Cardiac fibroblast (primary cell): ENCODE data around the gene C8B.
A peak's percentile ranks its signal among the peaks of the same experiment; 100 is the strongest.

Source experiments
- DNase-seq, 2 donors: peaks; one replicate each; pipeline versions ENCODE4 v3.0.0 to v3.0.0-alpha.2; 2010; ENCODE audit warnings: low read depth in 2 of 2
- H3K4me3 ChIP-seq, 2 donors: replicated peaks in 1 of 2; 1 replicate in 1 of 2; 2 replicates in 1 of 2; pipeline ENCODE4 v1.5.1; 2011; ENCODE audit warnings: low read depth in 2 of 2, low read length in 2 of 2, mild to moderate bottlenecking in 2 of 2, moderate library complexity in 1 of 2
- CTCF ChIP-seq: IDR thresholded peaks from one replicate; pipeline ENCODE4 v1.5.1; 2011; ENCODE audit warnings: low read depth, mild to moderate bottlenecking, low read length, inconsistent platforms

C8B gene

GRCh38 chr1:56910441-56910985 lies 55.3 kb downstream of the C8B start:
- H3K4me3 ChIP-seq = no peak overlapping the region
- peak in 1 of 2 donors; percentile 14 for DNase-seq
- no peak for TF ChIP-seq CTCF

GRCh38 chr1:56908619-56909221 lies 57.1 kb downstream of the C8B start:
- DNase-seq = peak; percentile 39 to 76
- TF ChIP-seq CTCF = no peak
- H3K4me3 ChIP-seq = no peak overlapping the region

GRCh38 chr1:56905667-56906066 lies 60.1 kb downstream of the C8B start:
- H3K4me3 ChIP-seq = no peak overlapping the region
- DNase-seq = no peak
- TF ChIP-seq CTCF = no peak

- TF ChIP-seq CTCF = no peak
- no peak for DNase-seq
- no peak overlapping the region for H3K4me3 ChIP-seq
These were observed 61.0 kb downstream of the C8B start for GRCh38 chr1:56904663-56905397.

- no peak for DNase-seq
- no peak overlapping the region for H3K4me3 ChIP-seq
- TF ChIP-seq CTCF = no peak
These were observed 62.0 kb downstream of the C8B start for GRCh38 chr1:56903778-56904177.

- no peak overlapping the region for H3K4me3 ChIP-seq
- no peak for TF ChIP-seq CTCF
These were observed 64.1 kb downstream of the C8B start for GRCh38 chr1:56901716-56902115.

GRCh38 chr1:56898879-56899278 lies 66.9 kb downstream of the C8B start:
- no peak overlapping the region for H3K4me3 ChIP-seq
- TF ChIP-seq CTCF = no peak
- no peak for DNase-seq

More at GRCh38 chr1:56901716-56902115, 64.1 kb downstream of the C8B start:
- peak; percentile 63 to 66 for DNase-seq
